H1 (cell line): Measurements from ENCODE around the gene TNNI2. TPM values are rescaled to one million over a fixed set of nuclear protein-coding genes. Genes with fewer than 3 reads are reported as not detected.

Experiments
- CTCF ChIA-PET: fragments of 300-600 bp; sonication (Branson Sonifier 250); formaldehyde crosslinking; loops from one replicate; lab custom pipeline; 2021; ENCODE audit not compliant: partially characterized antibody; lab: Charles Lee
- POLR2A ChIA-PET: fragments of 300-600 bp; sonication (Branson Sonifier 250); formaldehyde crosslinking; loops from one replicate; lab custom pipeline; 2021; ENCODE audit warnings: inconsistent platforms; ENCODE audit not compliant: partially characterized antibody; lab: Charles Lee
- DNase-seq, 2 experiments: peaks; one replicate each; pipeline versions ENCODE4 v3.0.0 to v3.0.0-alpha.2; 2010 to 2022; ENCODE audit warnings: low spot score in 2 of 2, low read depth in 1 of 2, mixed read lengths in 1 of 2
- FAIRE-seq: peaks from 2 replicates; lab custom pipeline; 2011; peaks lifted over from hg19 to GRCh38; lab: Jason Lieb, UNC
- H2AFZ ChIP-seq: 2 replicates; pipeline ENCODE4 v1.8.1; 2012; ENCODE audit warnings: low read length, inconsistent platforms
- H2AK5ac ChIP-seq: 2 replicates; pipeline ENCODE4 v1.6.1; 2013; ENCODE audit warnings: low read depth, low read length
- H2BK120ac ChIP-seq: replicated peaks from 2 replicates; pipeline ENCODE3; 2013; ENCODE audit warnings: low read depth, low read length, inconsistent platforms
- H2BK12ac ChIP-seq: 2 replicates; pipeline ENCODE4 v1.6.1; 2013; ENCODE audit warnings: low read depth, low read length
- H2BK15ac ChIP-seq: 2 replicates; pipeline ENCODE4 v1.6.1; 2013; ENCODE audit warnings: low read length
- H2BK20ac ChIP-seq: 2 replicates; pipeline ENCODE4 v1.6.1; 2013; ENCODE audit warnings: low read length
- H2BK5ac ChIP-seq: 2 replicates; pipeline ENCODE4 v1.6.1; 2013; ENCODE audit warnings: low read depth, low read length
- H3K14ac ChIP-seq: 2 replicates; pipeline ENCODE4 v1.6.1; 2013; ENCODE audit warnings: inconsistent platforms; ENCODE audit not compliant: insufficient read length
- H3K18ac ChIP-seq: 2 replicates; pipeline ENCODE4 v1.6.1; 2013; ENCODE audit warnings: low read length; ENCODE audit errors: extremely low read depth
- H3K23ac ChIP-seq: 2 replicates; pipeline ENCODE4 v1.6.1; 2013; ENCODE audit warnings: inconsistent platforms; ENCODE audit not compliant: insufficient read length
- H3K23me2 ChIP-seq: 2 replicates; pipeline ENCODE4 v1.6.1; 2013; ENCODE audit warnings: low read depth, low read length
- H3K27ac ChIP-seq: 2 replicates; pipeline ENCODE4 v1.6.1; 2011; ENCODE audit warnings: low read depth, low read length, inconsistent platforms
- H3K27me3 ChIP-seq, 4 experiments: replicated peaks in 1 of 4; 1 replicate in 1 of 4; 2 replicates in 3 of 4; pipeline versions ENCODE4 v1.6.1 to v1.8.1; 2011 to 2013; ENCODE audit warnings: low read length in 3 of 4, mild to moderate bottlenecking in 3 of 4, inconsistent platforms in 2 of 4, mixed read lengths in 2 of 4, moderate library complexity in 1 of 4; ENCODE audit not compliant: control insufficient read depth in 3 of 4, insufficient read depth in 3 of 4; ENCODE audit errors: extremely low read depth in 1 of 4
- H3K36me3 ChIP-seq, 4 experiments: 2 replicates each; pipeline versions ENCODE4 v1.6.1 to v1.8.1; 2011 to 2013; ENCODE audit warnings: mild to moderate bottlenecking in 4 of 4, low read length in 3 of 4, moderate library complexity in 2 of 4, control low read depth in 1 of 4, inconsistent platforms in 1 of 4; ENCODE audit not compliant: insufficient read depth in 4 of 4, control insufficient read depth in 2 of 4
- H3K4ac ChIP-seq: replicated peaks from 2 replicates; pipeline ENCODE3; 2013; ENCODE audit warnings: low read length, low read depth, mixed read lengths, inconsistent platforms; ENCODE audit not compliant: insufficient read length
- H3K4me1 ChIP-seq, 4 experiments: replicated peaks in 1 of 4; 1 replicate in 1 of 4; 2 replicates in 3 of 4; pipeline versions ENCODE4 v1.6.1 to v1.8.1; 2011 to 2013; ENCODE audit warnings: low read length in 3 of 4, inconsistent platforms in 2 of 4, mixed read lengths in 1 of 4; ENCODE audit not compliant: insufficient read depth in 4 of 4, control insufficient read depth in 3 of 4
- H3K4me2 ChIP-seq, 2 experiments: 2 replicates each; pipeline versions ENCODE4 v1.6.1 to v1.8.1; 2011 to 2013; ENCODE audit warnings: low read depth in 2 of 2, low read length in 2 of 2, control low read depth in 1 of 2, inconsistent platforms in 1 of 2, mild to moderate bottlenecking in 1 of 2; ENCODE audit not compliant: insufficient read depth in 1 of 2
- H3K4me3 ChIP-seq, 4 experiments: fragments of 200-600, 300-600 bp in 1 of 4; sonication (generic), shearing (Covaris generic), sonication (Bioruptor Twin) in 1 of 4; 2 replicates each; pipeline versions ENCODE4 v1.5.1 to v1.8.1; 2011 to 2016; ENCODE audit warnings: low read length in 4 of 4, low read depth in 3 of 4, control low read depth in 2 of 4, inconsistent platforms in 2 of 4, mild to moderate bottlenecking in 2 of 4, mixed read lengths in 1 of 4, moderate library complexity in 1 of 4; ENCODE audit not compliant: insufficient read depth in 2 of 4; ENCODE audit errors: extremely low read depth in 1 of 4
- H3K56ac ChIP-seq: replicated peaks from 2 replicates; pipeline ENCODE3; 2013; ENCODE audit warnings: low read depth, mild to moderate bottlenecking, mixed read lengths, low read length, inconsistent platforms; ENCODE audit not compliant: insufficient read length
- H3K79me1 ChIP-seq: 2 replicates; pipeline ENCODE4 v1.6.1; 2013; ENCODE audit warnings: low read depth, low read length, control low read depth
- H3K79me2 ChIP-seq, 2 experiments: 2 replicates each; pipeline versions ENCODE4 v1.6.1 to v1.8.1; 2012 to 2013; ENCODE audit warnings: low read length in 2 of 2, mild to moderate bottlenecking in 2 of 2, inconsistent platforms in 1 of 2; ENCODE audit not compliant: insufficient read depth in 2 of 2, control insufficient read depth in 1 of 2
- H3K9ac ChIP-seq, 4 experiments: replicated peaks in 1 of 4; 1 replicate in 1 of 4; 2 replicates in 3 of 4; pipeline versions ENCODE4 v1.6.1 to v1.8.1; 2011 to 2013; ENCODE audit warnings: low read depth in 3 of 4, low read length in 3 of 4, control low read depth in 2 of 4, mild to moderate bottlenecking in 2 of 4, moderate library complexity in 2 of 4, inconsistent platforms in 1 of 4; ENCODE audit errors: extremely low read depth in 1 of 4
- H3K9me3 ChIP-seq, 2 experiments: 2 replicates each; pipeline versions ENCODE4 v1.6.1 to v1.8.1; 2012 to 2013; ENCODE audit warnings: mild to moderate bottlenecking in 2 of 2, moderate library complexity in 2 of 2, control low read depth in 1 of 2, inconsistent platforms in 1 of 2, low read depth in 1 of 2, low read length in 1 of 2, mixed read lengths in 1 of 2; ENCODE audit not compliant: insufficient read depth in 2 of 2
- H4K20me1 ChIP-seq, 2 experiments: replicated peaks in 1 of 2; 2 replicates each; pipeline versions ENCODE3 to v1.8.1; 2011 to 2013; ENCODE audit warnings: inconsistent platforms in 2 of 2, low read length in 2 of 2, mild to moderate bottlenecking in 1 of 2; ENCODE audit not compliant: insufficient read depth in 2 of 2, control insufficient read depth in 1 of 2
- H4K5ac ChIP-seq: 2 replicates; pipeline ENCODE4 v1.6.1; 2013; ENCODE audit warnings: low read length, low read depth, mixed read lengths, inconsistent platforms; ENCODE audit not compliant: insufficient read length
- H4K8ac ChIP-seq: 2 replicates; pipeline ENCODE4 v1.8.0; 2013; ENCODE audit warnings: mild to moderate bottlenecking, moderate library complexity, low read length, inconsistent platforms; ENCODE audit not compliant: insufficient read depth; ENCODE audit errors: extremely low read depth
- H4K91ac ChIP-seq: replicated peaks from 2 replicates; pipeline ENCODE3; 2013; ENCODE audit warnings: low read length, mixed read lengths, inconsistent platforms; ENCODE audit not compliant: insufficient read length
- ASH2L ChIP-seq: fragments of 200-600, 300-600 bp; sonication (generic); IDR thresholded peaks from one replicate; pipeline ENCODE4 v1.7.1; 2017; ENCODE audit warnings: low read length
- CTBP2 ChIP-seq: IDR thresholded peaks from 2 replicates; pipeline ENCODE4 v1.7.0; 2011; ENCODE audit warnings: borderline replicate concordance, mild to moderate bottlenecking, moderate library complexity, mixed read lengths, low read length; ENCODE audit not compliant: insufficient read depth, insufficient read length
- POLR2AphosphoS5 ChIP-seq: IDR thresholded peaks from 2 replicates; pipeline ENCODE4 v1.6.1; 2011; ENCODE audit warnings: low read depth, low read length
- RFX5 ChIP-seq: IDR thresholded peaks from 2 replicates; pipeline ENCODE4 v1.6.1; 2011; ENCODE audit warnings: low read depth, low read length, improper control_type of control experiment, borderline replicate concordance
- SIN3A ChIP-seq, 2 experiments: IDR thresholded peaks in 1 of 2; conservative IDR thresholded peaks in 1 of 2; 2 replicates each; pipeline ENCODE4 v1.6.1; 2011 to 2012; ENCODE audit warnings: low read length in 2 of 2, improper control_type of control experiment in 1 of 2, low read depth in 1 of 2, mild to moderate bottlenecking in 1 of 2
- SIRT6 ChIP-seq: IDR thresholded peaks from one replicate; pipeline ENCODE4 v1.7.1; 2012; ENCODE audit warnings: low read length, inconsistent platforms
- WGBS, 2 experiments: shearing (Covaris generic) in 1 of 2; methylation state at CpG; one replicate each; pipeline versions ENCODE4 v1.1.6 to v1.1.7; 2013 to 2015; ENCODE audit warnings: low lambda C conversion rate in 2 of 2, mixed read lengths in 2 of 2, inconsistent platforms in 1 of 2, low coverage in 1 of 2, missing lambda C conversion rate in 1 of 2; ENCODE audit not compliant: insufficient replicate concordance in 2 of 2, insufficient coverage in 1 of 2, insufficient read length in 1 of 2; ENCODE audit errors: extremely low coverage in 1 of 2, missing lambda C conversion rate in 1 of 2; 5-methylcytosine and 5-hydroxymethylcytosine counted together
- polyA plus RNA-seq, 7 experiments: library from polyadenylated mRNA; depleted of rRNA in 3 of 7; stranded (reverse) in 5 of 7; unstranded in 2 of 7; fragments of >200 nt in 5 of 7; fragments of 200-250 nt in 2 of 7; gene quantifications; 1 replicate in 5 of 7; 2 replicates in 1 of 7; 4 replicates in 1 of 7; pipeline versions ENCODE4 v1.2.1 to v1.2.3, GENCODE V29; 2011 to 2013; ENCODE audit warnings: missing spikeins in 2 of 7, mixed read lengths in 2 of 7
- total RNA-seq: library from RNA; stranded (reverse); fragmentation: NEBNext Ultra II Directional; extraction: Animal tissue kit (Norgen Biotek cat#: 25700); gene quantifications from 2 replicates; pipeline ENCODE4 v1.2.1, GENCODE V29; 2021
- TF ChIP-seq, protein P1 (sequence below): IDR thresholded peaks from 2 replicates; pipeline ENCODE4 v1.6.1; 2012; ENCODE audit warnings: inconsistent platforms

Gene TNNI2
- total and polyA plus RNA-seq, 2 of the 8 experiments (the other 6 are each of a cell fraction or from before 2014, with no cell fraction given), result not detected

DNA sequence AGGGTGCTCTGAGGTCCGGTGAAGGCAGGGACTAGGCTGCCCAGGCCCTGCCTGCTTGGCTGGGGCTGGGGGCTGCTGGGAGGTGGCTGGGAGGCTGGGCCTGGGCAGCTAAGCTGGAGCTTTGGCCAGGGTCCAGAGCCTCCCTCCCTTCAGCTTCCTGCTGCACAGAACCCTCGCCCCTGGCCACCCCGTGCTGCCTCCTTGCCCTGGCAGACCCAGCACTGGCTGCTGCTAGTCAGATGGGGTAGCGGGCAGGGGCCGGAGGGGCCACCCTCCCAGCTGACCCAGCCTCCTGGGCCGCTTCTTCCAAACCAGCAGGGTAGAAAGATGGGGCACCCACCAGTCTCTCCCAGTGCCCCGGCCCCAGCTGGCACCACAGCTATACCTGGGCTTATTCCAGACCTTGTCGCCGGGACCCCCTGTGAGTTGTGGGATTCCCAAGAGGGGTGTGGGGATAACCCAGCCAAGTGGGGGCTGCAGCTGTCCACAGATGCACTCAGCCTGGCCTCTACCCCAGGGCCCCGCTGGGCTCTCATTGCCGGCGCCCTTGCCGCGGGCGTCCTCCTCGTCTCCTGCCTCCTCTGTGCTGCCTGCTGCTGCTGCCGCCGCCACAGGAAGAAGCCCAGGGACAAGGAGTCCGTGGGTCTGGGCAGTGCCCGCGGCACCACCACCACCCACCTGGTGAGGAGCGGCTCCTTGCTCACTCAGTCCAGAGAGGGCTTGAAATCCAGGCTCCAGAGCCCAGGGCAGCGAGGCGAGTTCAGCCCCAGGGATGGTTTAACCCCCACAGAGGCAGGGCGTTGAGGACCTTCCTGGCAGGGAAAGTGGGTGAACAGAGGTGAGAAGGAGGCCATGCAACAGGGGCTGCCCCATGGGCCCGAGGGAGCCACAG lies 3.8 kb upstream of the TNNI2 start, which contains the start of gene SYT8:
Gene SYT8 (plus strand): TSS at position 212 of the 892 bp plus-strand sequence. CDS start 116 bp downstream, at position 328.
- Histone ChIP-seq H3K27ac (no peak within 1 kb of the TSS), H3K36me3 (no peaks in the 10 kb centered on the region), H3K18ac (no peak within 1 kb of the TSS; the same call in 1 of the 2 replicates), H2BK20ac (no peak within 1 kb of the TSS), H3K9ac (no peak within 1 kb of the TSS), H2BK15ac (no peak within 1 kb of the TSS), H3K23me2 (no peaks in the 10 kb centered on the region), H4K91ac (no peak within 1 kb of the TSS), H3K23ac (no peak within 1 kb of the TSS), H4K8ac (0 out of 2 replicates have a peak within 1 kb of the TSS, but pooled peaks have one; percentile 21), H3K4me1 (peaks cover 0 to 4% (median 2%) of the 10 kb centered on the region in 4 experiments; a peak in 4 of 7 replicates), H3K27me3 (peaks cover 0 to 6% (median 1%) of the 10 kb centered on the region in 4 experiments; a peak in 3 of 7 replicates), H2BK5ac (0 out of 2 replicates have a peak within 1 kb of the TSS, but pooled peaks have one; percentile 44), H3K79me1 (no peaks in the 10 kb centered on the region), H3K4me3 (no peak within 1 kb of the TSS), H3K79me2 (no peaks in the 10 kb centered on the region), H2AK5ac (no peak within 1 kb of the TSS), H2AFZ (no peak within 1 kb of the TSS), H2BK120ac (no peak within 1 kb of the TSS), H3K4me2 (no peak within 1 kb of the TSS), H3K56ac (no peak within 1 kb of the TSS), H2BK12ac (no peak within 1 kb of the TSS), H4K20me1 (no peaks in the 10 kb centered on the region), H3K9me3 (no peaks in the 10 kb centered on the region), H3K14ac (no peak within 1 kb of the TSS), H3K4ac (no peak within 1 kb of the TSS), H4K5ac (no peak within 1 kb of the TSS)
- TF ChIP-seq, protein P1, sequence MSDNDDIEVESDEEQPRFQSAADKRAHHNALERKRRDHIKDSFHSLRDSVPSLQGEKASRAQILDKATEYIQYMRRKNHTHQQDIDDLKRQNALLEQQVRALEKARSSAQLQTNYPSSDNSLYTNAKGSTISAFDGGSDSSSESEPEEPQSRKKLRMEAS, result no peak
- TF ChIP-seq CTBP2 (no peak), POLR2AphosphoS5 (no peak), RFX5 (no peak), SIRT6 (no peak), ASH2L (no peak), SIN3A (conservative IDR thresholded peaks at IDR 0.05 in 1 of 2, IDR thresholded peaks at IDR 0.05 in 1 of 2; ENCODE audit: low read depth in 1 of 2, low read length in 2 of 2) (no peak)
- CTCF ChIA-PET, result interaction anchor here (0.5 to 15.8 kb wide), 27 partner anchors 10 to 331 kb away, joined by 3 to 439 read pairs (median 4); partner anchors contain the start of gene MRPL23
- DNase-seq (no peak), FAIRE-seq (no peak)
- WGBS, 2 experiments, result 93% methylated on average over 17 of the region's 26 CpGs; no CpG with 5 or more reads in 1 of the 2 experiments
- POLR2A ChIA-PET, result interaction anchor here (1.3 kb wide), 1 partner anchor 10 kb away, joined by 4 read pairs; no protein-coding TSS in a partner anchor
